ENCODE results near the gene PELI2. TPM values are rescaled to one million over a fixed set of nuclear protein-coding genes. Genes with fewer than 3 reads are reported as not detected.

The PELI2 gene
- total RNA-seq, 2 donors from 2014 or later, result 9.8 to 13.9 TPM

DNA sequence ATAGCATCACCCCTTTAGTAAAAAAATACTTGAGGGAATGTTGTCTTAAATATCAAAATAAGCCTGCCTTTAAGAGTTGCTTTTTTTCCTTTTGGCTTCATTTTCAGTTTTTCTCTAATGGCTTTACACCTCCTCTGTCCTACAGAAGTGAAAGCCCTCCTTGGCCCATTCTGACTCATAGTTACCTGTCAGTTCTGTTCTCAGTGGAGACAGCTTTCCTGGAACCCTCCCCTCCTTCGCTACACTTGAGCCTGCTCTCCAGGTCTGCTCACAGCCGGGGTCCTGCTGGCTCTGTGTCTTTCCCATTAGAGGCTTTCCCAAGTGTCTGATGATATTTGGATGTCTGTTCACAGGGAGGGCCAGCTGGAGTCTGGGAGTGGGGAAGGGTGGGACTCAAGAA, 84.0 kb downstream of the PELI2 start:
- Histone ChIP-seq H3K4me3 (no peak overlapping the region), H3K27ac (no peak overlapping the region)
- intact Hi-C loops (cut with DNase I), result no loop called here

DNA sequence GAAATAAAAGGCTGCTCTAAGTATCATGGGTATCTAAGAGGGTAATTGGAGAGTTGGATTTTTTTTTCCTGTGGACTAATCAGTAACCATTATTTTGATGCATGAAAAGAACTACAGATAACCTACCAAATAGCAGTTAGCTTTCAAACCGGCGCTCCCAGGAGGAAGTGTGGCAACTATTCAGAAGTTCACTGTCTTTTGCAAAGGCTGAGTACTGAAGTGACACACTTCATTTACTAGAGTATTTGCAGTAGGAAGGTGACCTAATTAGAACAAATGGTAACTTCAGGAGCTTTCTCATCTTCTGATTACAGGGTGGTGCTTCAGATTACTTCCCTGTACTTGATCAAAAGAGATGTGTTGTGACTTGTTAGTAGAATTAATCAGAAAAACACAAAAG, 87.7 kb downstream of the PELI2 start:
- H3K9me3 ChIP-seq, result no peaks in the 10 kb centered on the region
- H3K27ac ChIP-seq, result no peak overlapping the region
- H3K36me3 ChIP-seq, result no peaks in the 10 kb centered on the region
- H3K9ac ChIP-seq (ENCODE audit: low read depth in 2 of 2, low read length in 2 of 2), result no peak overlapping the region
- DNase-seq, result no peak
- no peaks in the 10 kb centered on the region for H3K27me3 ChIP-seq
- no peaks in the 10 kb centered on the region for H3K4me1 ChIP-seq
- no peak overlapping the region for H3K4me3 ChIP-seq
- TF ChIP-seq, protein P1, sequence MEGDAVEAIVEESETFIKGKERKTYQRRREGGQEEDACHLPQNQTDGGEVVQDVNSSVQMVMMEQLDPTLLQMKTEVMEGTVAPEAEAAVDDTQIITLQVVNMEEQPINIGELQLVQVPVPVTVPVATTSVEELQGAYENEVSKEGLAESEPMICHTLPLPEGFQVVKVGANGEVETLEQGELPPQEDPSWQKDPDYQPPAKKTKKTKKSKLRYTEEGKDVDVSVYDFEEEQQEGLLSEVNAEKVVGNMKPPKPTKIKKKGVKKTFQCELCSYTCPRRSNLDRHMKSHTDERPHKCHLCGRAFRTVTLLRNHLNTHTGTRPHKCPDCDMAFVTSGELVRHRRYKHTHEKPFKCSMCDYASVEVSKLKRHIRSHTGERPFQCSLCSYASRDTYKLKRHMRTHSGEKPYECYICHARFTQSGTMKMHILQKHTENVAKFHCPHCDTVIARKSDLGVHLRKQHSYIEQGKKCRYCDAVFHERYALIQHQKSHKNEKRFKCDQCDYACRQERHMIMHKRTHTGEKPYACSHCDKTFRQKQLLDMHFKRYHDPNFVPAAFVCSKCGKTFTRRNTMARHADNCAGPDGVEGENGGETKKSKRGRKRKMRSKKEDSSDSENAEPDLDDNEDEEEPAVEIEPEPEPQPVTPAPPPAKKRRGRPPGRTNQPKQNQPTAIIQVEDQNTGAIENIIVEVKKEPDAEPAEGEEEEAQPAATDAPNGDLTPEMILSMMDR (IDR thresholded peaks at IDR 0.05), result no peak
- intact Hi-C loops (cut with DNase I), result no loop called here

More for the DNA sequence above, 84.0 kb downstream of the PELI2 start:
- Histone ChIP-seq H3K9ac (ENCODE audit: low read depth in 2 of 2, low read length in 2 of 2) (no peak overlapping the region), H3K27me3 (no peaks in the 10 kb centered on the region), H3K9me3 (no peaks in the 10 kb centered on the region), H3K36me3 (no peaks in the 10 kb centered on the region), H3K4me1 (no peaks in the 10 kb centered on the region)
- no peak for DNase-seq
- TF ChIP-seq, protein P1 (IDR thresholded peaks at IDR 0.05), result no peak

DNA sequence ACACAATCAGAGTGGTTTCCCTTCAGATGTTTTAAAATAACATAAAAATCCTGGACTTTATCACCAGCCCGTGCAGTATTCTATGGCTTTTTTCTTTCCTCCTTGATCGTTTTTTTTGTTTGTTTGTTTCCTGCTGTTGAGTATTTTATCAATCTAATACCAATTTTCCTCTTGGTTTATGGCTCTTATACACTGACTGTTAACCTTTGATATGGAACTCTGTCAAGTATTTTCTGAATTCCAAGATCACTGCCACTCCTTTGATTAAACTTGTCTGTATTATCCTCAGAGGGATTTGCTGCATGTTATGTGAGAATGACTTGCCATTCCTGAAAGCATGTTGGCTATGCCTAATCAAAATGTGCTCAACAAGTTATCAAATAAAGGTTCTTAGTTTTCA, 88.4 kb downstream of the PELI2 start:
- Histone ChIP-seq H3K9ac (ENCODE audit: low read depth in 2 of 2, low read length in 2 of 2) (no peak overlapping the region), H3K9me3 (no peaks in the 10 kb centered on the region), H3K27me3 (no peaks in the 10 kb centered on the region), H3K27ac (no peak overlapping the region), H3K36me3 (no peaks in the 10 kb centered on the region), H3K4me1 (no peaks in the 10 kb centered on the region), H3K4me3 (no peak overlapping the region)
- intact Hi-C loops (cut with DNase I), result no loop called here
- TF ChIP-seq, protein P1 (IDR thresholded peaks at IDR 0.05), result no peak
- no peak for DNase-seq

GRCh38 chr14:56207626-56208292, 89.5 kb downstream of the PELI2 start:
- Histone ChIP-seq H3K9ac (ENCODE audit: low read depth in 2 of 2, low read length in 2 of 2) (no peak overlapping the region), H3K9me3 (no peaks in the 10 kb centered on the region), H3K4me1 (no peaks in the 10 kb centered on the region), H3K27me3 (no peaks in the 10 kb centered on the region), H3K4me3 (no peak overlapping the region), H3K27ac (no peak overlapping the region), H3K36me3 (no peaks in the 10 kb centered on the region)
- TF ChIP-seq, protein P1 (IDR thresholded peaks at IDR 0.05), result no peak
- DNase-seq, result no peak
- intact Hi-C loops (cut with DNase I), result no loop called here

- Histone ChIP-seq H3K9me3 (no peaks in the 10 kb centered on the region), H3K9ac (ENCODE audit: low read depth in 2 of 2, low read length in 2 of 2) (no peak overlapping the region), H3K27ac (no peak overlapping the region), H3K4me3 (no peak overlapping the region), H3K4me1 (no peaks in the 10 kb centered on the region), H3K27me3 (no peaks in the 10 kb centered on the region), H3K36me3 (no peaks in the 10 kb centered on the region)
- TF ChIP-seq, protein P1 (IDR thresholded peaks at IDR 0.05), result no peak
- DNase-seq, result no peak
- intact Hi-C loops (cut with DNase I), result no loop called here
These were observed 90.3 kb downstream of the PELI2 start for GRCh38 chr14:56208520-56208919.
